DND-41 (cell line): Measurements from ENCODE around the gene POLRMT.

Source experiments
- EZH2 ChIP-seq: IDR thresholded peaks from 3 replicates; pipeline ENCODE4 v1.6.1; 2012; ENCODE audit warnings: borderline replicate concordance, low read depth, mild to moderate bottlenecking, moderate library complexity, low read length, inconsistent platforms; ENCODE audit not compliant: severe bottlenecking
- TF ChIP-seq, protein P1 (sequence below): IDR thresholded peaks from 2 replicates; pipeline ENCODE4 v1.5.1; 2012; ENCODE audit warnings: borderline replicate concordance, low read length, moderate library complexity, mild to moderate bottlenecking; ENCODE audit not compliant: poor library complexity, severe bottlenecking; ENCODE audit errors: extremely low read depth

GRCh38 chr19:633068-633785, at the start of gene POLRMT:
- TF ChIP-seq EZH2 = no peak
- TF ChIP-seq, protein P1, sequence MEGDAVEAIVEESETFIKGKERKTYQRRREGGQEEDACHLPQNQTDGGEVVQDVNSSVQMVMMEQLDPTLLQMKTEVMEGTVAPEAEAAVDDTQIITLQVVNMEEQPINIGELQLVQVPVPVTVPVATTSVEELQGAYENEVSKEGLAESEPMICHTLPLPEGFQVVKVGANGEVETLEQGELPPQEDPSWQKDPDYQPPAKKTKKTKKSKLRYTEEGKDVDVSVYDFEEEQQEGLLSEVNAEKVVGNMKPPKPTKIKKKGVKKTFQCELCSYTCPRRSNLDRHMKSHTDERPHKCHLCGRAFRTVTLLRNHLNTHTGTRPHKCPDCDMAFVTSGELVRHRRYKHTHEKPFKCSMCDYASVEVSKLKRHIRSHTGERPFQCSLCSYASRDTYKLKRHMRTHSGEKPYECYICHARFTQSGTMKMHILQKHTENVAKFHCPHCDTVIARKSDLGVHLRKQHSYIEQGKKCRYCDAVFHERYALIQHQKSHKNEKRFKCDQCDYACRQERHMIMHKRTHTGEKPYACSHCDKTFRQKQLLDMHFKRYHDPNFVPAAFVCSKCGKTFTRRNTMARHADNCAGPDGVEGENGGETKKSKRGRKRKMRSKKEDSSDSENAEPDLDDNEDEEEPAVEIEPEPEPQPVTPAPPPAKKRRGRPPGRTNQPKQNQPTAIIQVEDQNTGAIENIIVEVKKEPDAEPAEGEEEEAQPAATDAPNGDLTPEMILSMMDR = no peak
